GM18867 (cell line): ENCODE results near the gene KRT76.
"Not testable (repeated sequence)": the region's sequence is repeated elsewhere in the genome, so short reads cannot be mapped to it uniquely, and the experiment has no call there.

ENCODE experiments used
- ATAC-seq: cut with Tn5 transposase; IDR thresholded peaks from one replicate; pipeline ENCODE4 v1.9.1; 2021; ENCODE audit warnings: mild to moderate bottlenecking, moderate library complexity; ENCODE audit not compliant: unreplicated experiment

Gene KRT76

GRCh38 chr12:52765702-52766101, 11.4 kb downstream of the KRT76 start:
- no peak for ATAC-seq

GRCh38 chr12:52763991-52764390, 13.2 kb downstream of the KRT76 start:
- no peak for ATAC-seq

GRCh38 chr12:52763036-52763659, 14.0 kb downstream of the KRT76 start:
- no peak for ATAC-seq

- no peak for ATAC-seq
Measured at GRCh38 chr12:52761802-52762201, 15.3 kb downstream of the KRT76 start.

- not testable (repeated sequence) for ATAC-seq
Measured at GRCh38 chr12:52761218-52761617, 15.9 kb downstream of the KRT76 start.

- no peak for ATAC-seq
Measured at GRCh38 chr12:52760623-52761022, 16.5 kb downstream of the KRT76 start.

GRCh38 chr12:52759695-52760094, 17.4 kb downstream of the KRT76 start:
- ATAC-seq = no peak

- no peak for ATAC-seq
Measured at GRCh38 chr12:52759218-52759617, 17.9 kb downstream of the KRT76 start.

- ATAC-seq = no peak
Measured at GRCh38 chr12:52757449-52758176, 19.5 kb downstream of the KRT76 start.

- ATAC-seq = no peak
Measured at GRCh38 chr12:52756281-52756960, 20.7 kb downstream of the KRT76 start.

GRCh38 chr12:52755533-52755932, 21.6 kb downstream of the KRT76 start:
- ATAC-seq = no peak

GRCh38 chr12:52754135-52754534, 23.0 kb downstream of the KRT76 start:
- ATAC-seq = no peak

GRCh38 chr12:52753283-52753682, 23.9 kb downstream of the KRT76 start:
- ATAC-seq = no peak

GRCh38 chr12:52752516-52752915, 24.6 kb downstream of the KRT76 start:
- no peak for ATAC-seq

GRCh38 chr12:52751795-52752194, 25.4 kb downstream of the KRT76 start:
- ATAC-seq = no peak

- not testable (repeated sequence) for ATAC-seq
Measured at GRCh38 chr12:52750532-52750931, 26.6 kb downstream of the KRT76 start.

- ATAC-seq = no peak
Measured at GRCh38 chr12:52749827-52750226, 27.3 kb downstream of the KRT76 start.

- no peak for ATAC-seq
Measured at GRCh38 chr12:52748578-52748977, 28.6 kb downstream of the KRT76 start.

GRCh38 chr12:52745554-52745953, 31.6 kb downstream of the KRT76 start:
- no peak for ATAC-seq

GRCh38 chr12:52744493-52745156, 32.5 kb downstream of the KRT76 start:
- no peak for ATAC-seq

GRCh38 chr12:52742822-52743457, 34.2 kb downstream of the KRT76 start:
- ATAC-seq = no peak
